HepG2 (cell line): ENCODE measurements around the gene SLC12A3. TPM values are rescaled to one million over a fixed set of nuclear protein-coding genes. Genes with fewer than 3 reads are reported as not detected.

Experiments used
- ATAC-seq: fragments of 200-7000 bp; cut with Tn5 transposase; 3 replicates; pipeline ENCODE4 v1.9.1; 2020; ENCODE audit warnings: mild to moderate bottlenecking, moderate library complexity
- BruUV-seq: library from RNA; stranded (reverse); fragments of 400-500 nt; replicated peaks from 2 replicates; lab custom pipeline; 2021; lab: Mats Ljungman, UMichigan
- CTCF ChIA-PET: fragments of 300-600 bp; formaldehyde crosslinking; extraction: SDS; loops from one replicate; lab custom pipeline; 2021; ENCODE audit warnings: low total read pairs, inconsistent platforms, low intra/inter-chr PET ratio; lab: Yijun Ruan, JAX
- POLR2A ChIA-PET: fragments of 350-600 bp; sonication (Branson Sonifier 250); formaldehyde crosslinking; loops from one replicate; lab custom pipeline; 2020; ENCODE audit warnings: antibody characterized with exemption, inconsistent platforms; lab: Yijun Ruan, JAX
- DNase-seq: peaks from one replicate; pipeline ENCODE4 v3.0.0-alpha.2; 2015; ENCODE audit warnings: low spot score
- FAIRE-seq: peaks from 3 replicates; lab custom pipeline; 2011; peaks lifted over from hg19 to GRCh38; lab: Jason Lieb, UNC
- H2AFZ ChIP-seq: one replicate; pipeline ENCODE4 v1.6.1; 2011; ENCODE audit warnings: low read length, inconsistent platforms
- H3K27ac ChIP-seq: fragments of 300-600 bp; 3 replicates; pipeline ENCODE4 v1.8.0; 2011; ENCODE audit warnings: mixed run types, mild to moderate bottlenecking, mixed read lengths, low read length, inconsistent platforms; ENCODE audit not compliant: insufficient read depth; ENCODE audit errors: extremely low read length
- H3K27me3 ChIP-seq, 2 experiments: fragments of 200-600 bp in 1 of 2; 2 replicates in 1 of 2; 3 replicates in 1 of 2; pipeline versions ENCODE4 v1.6.0 to v1.8.0; 2011; ENCODE audit warnings: low read length in 2 of 2, mild to moderate bottlenecking in 2 of 2, moderate library complexity in 2 of 2, inconsistent platforms in 1 of 2; ENCODE audit not compliant: insufficient read depth in 2 of 2, control insufficient read depth in 1 of 2
- H3K36me3 ChIP-seq, 2 experiments: fragments of 200-600 bp in 1 of 2; replicated peaks in 1 of 2; 2 replicates in 1 of 2; 3 replicates in 1 of 2; pipeline versions ENCODE4 v1.5.1 to v1.8.0; 2011; ENCODE audit warnings: low read length in 2 of 2, inconsistent platforms in 1 of 2; ENCODE audit not compliant: insufficient read depth in 2 of 2, control insufficient read depth in 1 of 2
- H3K4me1 ChIP-seq: 2 replicates; pipeline ENCODE4 v1.5.1; 2012; ENCODE audit warnings: low read length, inconsistent platforms; ENCODE audit not compliant: insufficient read depth
- H3K4me2 ChIP-seq: 2 replicates; pipeline ENCODE4 v1.6.0; 2011; ENCODE audit warnings: low read depth, low read length, inconsistent platforms
- H3K4me3 ChIP-seq, 3 experiments: fragments of 200-600 bp in 1 of 3; sonication (generic), shearing (Covaris generic) in 1 of 3; replicated peaks in 1 of 3; 2 replicates each; pipeline ENCODE4 v1.5.1; 2011 to 2016; ENCODE audit warnings: low read length in 3 of 3, inconsistent platforms in 2 of 3, low read depth in 2 of 3, mild to moderate bottlenecking in 2 of 3, control low read depth in 1 of 3, mixed read lengths in 1 of 3; ENCODE audit not compliant: insufficient read depth in 1 of 3
- H3K79me2 ChIP-seq: one replicate; pipeline ENCODE4 v1.6.1; 2011; ENCODE audit warnings: low read length, inconsistent platforms; ENCODE audit not compliant: insufficient read depth
- H3K9ac ChIP-seq: 2 replicates; pipeline ENCODE4 v1.6.0; 2011; ENCODE audit warnings: mild to moderate bottlenecking, low read depth, low read length, inconsistent platforms; ENCODE audit not compliant: insufficient read depth
- H3K9me3 ChIP-seq: 2 replicates; pipeline ENCODE4 v1.5.1; 2012; ENCODE audit warnings: mild to moderate bottlenecking, low read length
- H4K20me1 ChIP-seq: 2 replicates; pipeline ENCODE4 v1.6.0; 2011; ENCODE audit warnings: inconsistent platforms, mild to moderate bottlenecking, low read length, moderate library complexity; ENCODE audit not compliant: insufficient read depth
- FOXK1 ChIP-seq: sonication (generic); formaldehyde crosslinking; IDR thresholded peaks from 2 replicates; pipeline ENCODE4 v1.4.0; 2020; ENCODE audit warnings: low read depth, missing genetic modification reagents, borderline replicate concordance
- HNF1A ChIP-seq, 2 experiments: sonication (generic) in 1 of 2; formaldehyde crosslinking in 1 of 2; IDR thresholded peaks; 2 replicates each; pipeline versions ENCODE4 v1.4.0 to v1.6.1; 2016 to 2020; ENCODE audit warnings: borderline replicate concordance in 1 of 2, low read depth in 1 of 2, mild to moderate bottlenecking in 1 of 2, missing genetic modification reagents in 1 of 2
- HNF4G ChIP-seq, 2 experiments: sonication (generic) in 1 of 2; formaldehyde crosslinking in 1 of 2; IDR thresholded peaks; 2 replicates each; pipeline versions ENCODE4 v1.4.0 to v1.6.1; 2011 to 2020; ENCODE audit warnings: borderline replicate concordance in 2 of 2, low read depth in 2 of 2, mild to moderate bottlenecking in 2 of 2, low read length in 1 of 2, missing genetic modification reagents in 1 of 2, moderate library complexity in 1 of 2
- ISL2 ChIP-seq: sonication (generic); formaldehyde crosslinking; IDR thresholded peaks from 2 replicates; pipeline ENCODE4 v1.5.0; 2020; ENCODE audit warnings: missing genetic modification reagents
- KLF13 ChIP-seq: sonication (generic); formaldehyde crosslinking; IDR thresholded peaks from 2 replicates; pipeline ENCODE4 v1.4.0; 2020; ENCODE audit warnings: mild to moderate bottlenecking, missing genetic modification reagents
- NFIC ChIP-seq: IDR thresholded peaks from 2 replicates; pipeline ENCODE4 v1.6.1; 2012; ENCODE audit warnings: mild to moderate bottlenecking, low read length, inconsistent platforms
- PRDM4 ChIP-seq: sonication (generic); formaldehyde crosslinking; IDR thresholded peaks from 2 replicates; pipeline ENCODE4 v1.9.0; 2021; ENCODE audit warnings: missing genetic modification reagents, borderline replicate concordance
- ZNF691 ChIP-seq: sonication (generic); formaldehyde crosslinking; IDR thresholded peaks from 2 replicates; pipeline ENCODE4 v1.4.0; 2020; ENCODE audit warnings: missing genetic modification reagents, low read depth, mild to moderate bottlenecking, borderline replicate concordance
- ZNF770 ChIP-seq: sonication (generic); formaldehyde crosslinking; IDR thresholded peaks from 2 replicates; pipeline ENCODE4 v1.5.0; 2020; ENCODE audit warnings: mild to moderate bottlenecking, missing genetic modification reagents
- WGBS: methylation state at CpG from one replicate; pipeline ENCODE4 v1.1.6; 2017; ENCODE audit warnings: low lambda C conversion rate; 5-methylcytosine and 5-hydroxymethylcytosine counted together
- in situ Hi-C: cut with HindIII; loops from 2 replicates; pipeline ENCODE4 v1.10.0; 2017; ENCODE audit warnings: low pct_unique_long_range_greater_than_20kb; ENCODE audit not compliant: extremely low pct_ligation_motif_present
- intact Hi-C: fragments of 100-400 bp; cut with micrococcal nuclease; formaldehyde crosslinking; loops from one replicate; pipeline ENCODE4 v1.10.0; 2022; ENCODE audit not compliant: unreplicated experiment
- polyA plus RNA-seq, 8 experiments: library from polyadenylated mRNA; depleted of rRNA in 3 of 8; stranded (reverse) in 7 of 8; unstranded in 1 of 8; fragments of >200 nt; fragmentation: Illumina TruSeq in 4 of 8; extraction: Trizol in 4 of 8; gene quantifications; 2 replicates each; pipeline versions ENCODE4 v1.2.1 to v1.2.3, GENCODE V29; 2011 to 2016; ENCODE audit warnings: low read depth in 4 of 8, missing spikeins in 1 of 8, mixed read lengths in 1 of 8; ENCODE audit not compliant: insufficient read depth in 1 of 8
- total RNA-seq, 5 experiments: library from RNA; depleted of rRNA; stranded (reverse); fragments of >200 nt; fragmentation: Illumina TruSeq; extraction: Trizol; gene quantifications; 2 replicates each; pipeline ENCODE4 v1.2.3, GENCODE V29; 2016; ENCODE audit warnings: low read depth in 1 of 5

SLC12A3 gene
- total and polyA plus RNA-seq, 2 of the 13 experiments (the other 11 are each of a cell fraction or from before 2014, with no cell fraction given) = 6.2 TPM; not detected in 1

GRCh38 chr16:56828647-56829046 is 36.4 kb upstream of the SLC12A3 start:
- Histone ChIP-seq H3K4me2 (no peak overlapping the region), H4K20me1 (no peaks in the 10 kb centered on the region), H3K79me2 (no peaks in the 10 kb centered on the region), H3K4me3 (no peak overlapping the region), H3K27me3 (no peaks in the 10 kb centered on the region), H3K9me3 (no peaks in the 10 kb centered on the region), H2AFZ (no peak overlapping the region), H3K4me1 (no peaks in the 10 kb centered on the region), H3K27ac (no peak overlapping the region), H3K9ac (no peak overlapping the region), H3K36me3 (peaks cover 12 to 74% of the 10 kb centered on the region in 2 experiments)
- no peak for ATAC-seq
- FAIRE-seq = no peak
- BruUV-seq = no TSS peak
- CTCF ChIA-PET = no interaction called here
- WGBS = 96% methylated on average over 1 of the region's 1 CpG
- intact Hi-C loops = no loop called here
- POLR2A ChIA-PET = no interaction called here
- DNase-seq = no peak
- no peak for TF ChIP-seq NFIC
- TF ChIP-seq KLF13 (CRISPR knock-in tag) = no peak
- no peak for TF ChIP-seq ISL2 (CRISPR knock-in tag)
- no peak for TF ChIP-seq PRDM4
- TF ChIP-seq HNF4G (IDR thresholded peaks at IDR 0.05; ENCODE audit: borderline replicate concordance, low read depth, low read length) = no peak
- TF ChIP-seq HNF4G (CRISPR knock-in tag; IDR thresholded peaks at IDR 0.05; ENCODE audit: borderline replicate concordance, low read depth) = no peak
- TF ChIP-seq ZNF770 = no peak
- no peak for TF ChIP-seq ZNF691 (CRISPR knock-in tag)
- TF ChIP-seq FOXK1 (CRISPR knock-in tag) = no peak
- no peak for TF ChIP-seq HNF1A (IDR thresholded peaks at IDR 0.05; ENCODE audit: low read depth)
- no peak for TF ChIP-seq HNF1A (CRISPR knock-in tag; IDR thresholded peaks at IDR 0.05; ENCODE audit: borderline replicate concordance)
- in situ Hi-C loops = no loop called here
